ENCODE data around the gene METTL2A. TPM values are rescaled to one million over a fixed set of nuclear protein-coding genes. Genes with fewer than 3 reads are reported as not detected.

The METTL2A gene
- total and polyA plus RNA-seq, 4 experiments from 2014 or later: 8.9 to 19.1 (median 16.5) TPM

Other genes with a start within 250 kb of the METTL2A start
- not detected for gene EFCAB3, start 43.3 kb upstream of the METTL2A start, total RNA-seq
- not detected for gene EFCAB3, start 43.3 kb upstream of the METTL2A start, polyA plus RNA-seq
- 10 to 100 TPM; 64.3 to 67.7 TPM for gene TLK2, start 54.9 kb downstream of the METTL2A start, total RNA-seq
- 10 to 100 TPM in 1 of 2 donors, 1 to 10 TPM in 1; 2.4 to 15.9 TPM for gene TLK2, start 54.9 kb downstream of the METTL2A start, polyA plus RNA-seq
- 1 to 10 TPM; 6.7 to 8.7 TPM for gene MRC2, start 203.8 kb downstream of the METTL2A start, total RNA-seq
- under 1 TPM in 1 of 2 donors, not detected in 1; 0.71 TPM for gene MRC2, start 203.8 kb downstream of the METTL2A start, polyA plus RNA-seq

Measured in CD4-positive, alpha-beta memory T cell (primary cell).